H9 (cell line): Measurements from ENCODE around the gene ANAPC1. TPM values are rescaled to one million over a fixed set of nuclear protein-coding genes. Genes with fewer than 3 reads are reported as not detected.
"Not testable (repeated sequence)": the region's sequence is repeated elsewhere in the genome, so short reads cannot be mapped to it uniquely, and the experiment has no call there.

ENCODE experiments used
- DNase-seq: peaks from one replicate; pipeline ENCODE4 v3.0.0-alpha.2; 2017
- H2AFZ ChIP-seq: one replicate; pipeline ENCODE4 v1.6.1; 2013; ENCODE audit warnings: mild to moderate bottlenecking, low read length, control low read depth, moderate library complexity
- H2AK5ac ChIP-seq: 2 replicates; pipeline ENCODE4 v1.6.1; 2013; ENCODE audit warnings: low read length, control low read depth, mixed read lengths; ENCODE audit not compliant: insufficient read length
- H2BK120ac ChIP-seq: one replicate; pipeline ENCODE4 v1.6.1; 2013; ENCODE audit warnings: low read depth, mild to moderate bottlenecking, low read length, control low read depth, inconsistent platforms; ENCODE audit not compliant: poor library complexity, severe bottlenecking
- H2BK12ac ChIP-seq: 2 replicates; pipeline ENCODE4 v1.6.1; 2013; ENCODE audit warnings: low read length, control low read depth, mixed read lengths, low read depth; ENCODE audit not compliant: insufficient read length
- H2BK15ac ChIP-seq: 2 replicates; pipeline ENCODE4 v1.6.1; 2013; ENCODE audit warnings: low read depth, low read length, control low read depth
- H2BK20ac ChIP-seq: one replicate; pipeline ENCODE4 v1.6.1; 2013; ENCODE audit warnings: low read depth, mild to moderate bottlenecking, low read length, control low read depth, inconsistent platforms; ENCODE audit not compliant: poor library complexity, severe bottlenecking
- H2BK5ac ChIP-seq: 2 replicates; pipeline ENCODE4 v1.6.1; 2013; ENCODE audit warnings: low read length, control low read depth, mixed read lengths; ENCODE audit not compliant: insufficient read length
- H3K14ac ChIP-seq: 2 replicates; pipeline ENCODE4 v1.6.1; 2013; ENCODE audit warnings: low read length, control low read depth; ENCODE audit not compliant: insufficient read depth
- H3K18ac ChIP-seq: 2 replicates; pipeline ENCODE4 v1.6.1; 2013; ENCODE audit warnings: low read depth, mild to moderate bottlenecking, mixed read lengths, low read length, control low read depth; ENCODE audit not compliant: insufficient read length
- H3K23ac ChIP-seq: 2 replicates; pipeline ENCODE4 v1.6.1; 2013; ENCODE audit warnings: low read length, control low read depth, mixed read lengths, low read depth; ENCODE audit not compliant: insufficient read length
- H3K23me2 ChIP-seq: 2 replicates; pipeline ENCODE4 v1.6.1; 2013; ENCODE audit warnings: low read depth, mild to moderate bottlenecking, mixed read lengths, low read length, control low read depth; ENCODE audit not compliant: insufficient read length, poor library complexity, severe bottlenecking
- H3K27ac ChIP-seq: 2 replicates; pipeline ENCODE4 v1.5.1; 2013; ENCODE audit warnings: low read length, control low read depth, mixed read lengths, low read depth; ENCODE audit not compliant: insufficient read length
- H3K27me3 ChIP-seq: 2 replicates; pipeline ENCODE4 v1.6.1; 2013; ENCODE audit warnings: low read length, control low read depth, inconsistent platforms; ENCODE audit not compliant: insufficient read depth
- H3K4ac ChIP-seq: 2 replicates; pipeline ENCODE4 v1.6.1; 2013; ENCODE audit warnings: low read depth, mild to moderate bottlenecking, control low read depth, inconsistent platforms, low read length, moderate library complexity
- H3K4me1 ChIP-seq: 2 replicates; pipeline ENCODE4 v1.6.1; 2013; ENCODE audit warnings: low read length, control low read depth, inconsistent platforms; ENCODE audit not compliant: insufficient read depth
- H3K4me2 ChIP-seq: 2 replicates; pipeline ENCODE4 v1.6.1; 2013; ENCODE audit warnings: low read length, control low read depth, mixed read lengths; ENCODE audit not compliant: insufficient read length, insufficient read depth
- H3K56ac ChIP-seq: 2 replicates; pipeline ENCODE4 v1.6.1; 2013; ENCODE audit warnings: low read depth, mild to moderate bottlenecking, mixed read lengths, low read length, control low read depth; ENCODE audit not compliant: insufficient read length
- H3K79me1 ChIP-seq: 2 replicates; pipeline ENCODE4 v1.6.1; 2013; ENCODE audit warnings: low read depth, mild to moderate bottlenecking, moderate library complexity, low read length, control low read depth, inconsistent platforms; ENCODE audit not compliant: insufficient read depth, poor library complexity, severe bottlenecking
- H3K79me2 ChIP-seq: 2 replicates; pipeline ENCODE4 v1.6.1; 2013; ENCODE audit warnings: low read length, control low read depth, inconsistent platforms; ENCODE audit not compliant: insufficient read depth
- H3K9ac ChIP-seq: 2 replicates; pipeline ENCODE4 v1.6.1; 2013; ENCODE audit warnings: low read length, control low read depth, mixed read lengths; ENCODE audit not compliant: insufficient read length; ENCODE audit errors: extremely low read depth
- H3K9me3 ChIP-seq: one replicate; pipeline ENCODE4 v1.6.1; 2013; ENCODE audit warnings: low read depth, low read length, inconsistent platforms; ENCODE audit not compliant: control insufficient read depth
- H3T11ph ChIP-seq: one replicate; pipeline ENCODE4 v1.6.1; 2013; ENCODE audit warnings: mild to moderate bottlenecking, low read length, control low read depth, inconsistent platforms
- H4K20me1 ChIP-seq: one replicate; pipeline ENCODE4 v1.6.1; 2013; ENCODE audit not compliant: control insufficient read depth, insufficient read length, insufficient read depth
- H4K5ac ChIP-seq: 2 replicates; pipeline ENCODE4 v1.6.1; 2013; ENCODE audit warnings: low read depth, mild to moderate bottlenecking, mixed read lengths, low read length, control low read depth; ENCODE audit not compliant: insufficient read length
- H4K8ac ChIP-seq: replicated peaks from 2 replicates; pipeline ENCODE4 v1.6.1; 2013; ENCODE audit warnings: low read length, control low read depth, mixed read lengths, low read depth; ENCODE audit not compliant: insufficient read length
- H4K91ac ChIP-seq: 2 replicates; pipeline ENCODE4 v1.6.1; 2013; ENCODE audit warnings: low read depth, mild to moderate bottlenecking, moderate library complexity, mixed read lengths, low read length, control low read depth; ENCODE audit not compliant: insufficient read length
- H3K27ac Mint-ChIP-seq, 3 experiments: 2 replicates in 2 of 3; 3 replicates in 1 of 3; pipeline ENCODE4 v1.8.0; 2020 to 2021; ENCODE audit warnings: mixed read lengths in 3 of 3, mild to moderate bottlenecking in 1 of 3, moderate library complexity in 1 of 3
- H3K27me3 Mint-ChIP-seq: 2 replicates; pipeline ENCODE4 v1.8.0; 2021; ENCODE audit warnings: low read depth, mild to moderate bottlenecking, moderate library complexity, mixed read lengths
- H3K36me3 Mint-ChIP-seq, 3 experiments: 2 replicates in 2 of 3; 3 replicates in 1 of 3; pipeline ENCODE4 v1.8.0; 2020 to 2021; ENCODE audit warnings: low read depth in 3 of 3, mixed read lengths in 3 of 3; ENCODE audit not compliant: insufficient read depth in 1 of 3
- H3K4me1 Mint-ChIP-seq, 2 experiments: 2 replicates each; pipeline ENCODE4 v1.8.0; 2020; ENCODE audit warnings: mixed read lengths in 2 of 2
- H3K4me3 Mint-ChIP-seq, 2 experiments: 2 replicates in 1 of 2; 3 replicates in 1 of 2; pipeline ENCODE4 v1.8.0; 2020 to 2021; ENCODE audit warnings: mild to moderate bottlenecking in 2 of 2, mixed read lengths in 2 of 2, moderate library complexity in 1 of 2
- H3K9me3 Mint-ChIP-seq, 2 experiments: 2 replicates in 1 of 2; 3 replicates in 1 of 2; pipeline ENCODE4 v1.8.0; 2020; ENCODE audit warnings: mild to moderate bottlenecking in 2 of 2, mixed read lengths in 2 of 2, moderate library complexity in 1 of 2
- WGBS: extraction: QIAGEN DNeasy Blood & Tissue Kit; methylation state at CpG from one replicate; pipeline ENCODE4 v1.1.7; 2013; ENCODE audit warnings: missing lambda C conversion rate, low lambda C conversion rate, mixed read lengths; ENCODE audit not compliant: insufficient read length; ENCODE audit errors: extremely low coverage; 5-methylcytosine and 5-hydroxymethylcytosine counted together
- total RNA-seq: library from RNA; stranded (reverse); gene quantifications from 2 replicates; pipeline ENCODE4 v1.2.1, GENCODE V29; 2021
- TF ChIP-seq, protein P1 (sequence below): fragments of 200-600 bp; sonication (generic); conservative IDR thresholded peaks from 3 replicates; pipeline ENCODE4 v1.8.0; 2021; ENCODE audit warnings: antibody characterized with exemption, mild to moderate bottlenecking

ANAPC1 gene
- total RNA-seq, 1 experiment from 2014 or later, result 79.1 TPM

DNA sequence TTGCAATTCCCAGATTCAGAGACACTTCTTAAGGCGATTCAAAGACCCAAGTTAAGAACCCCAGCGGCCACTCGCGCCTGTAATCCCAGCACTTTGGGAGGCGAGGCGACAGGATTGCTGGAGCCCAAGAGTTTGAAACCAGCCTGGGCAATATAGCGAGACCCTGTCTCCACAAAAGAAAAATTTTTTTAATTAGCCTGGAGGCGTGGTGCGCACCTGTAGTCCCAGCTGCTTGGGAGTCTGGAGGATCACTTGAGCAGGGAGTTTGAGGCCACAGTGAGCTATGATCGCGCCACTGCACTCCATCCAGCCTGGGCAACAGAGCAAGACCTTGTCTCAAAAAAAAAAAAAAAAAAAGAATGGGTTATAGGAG lies 585 bp upstream of the ANAPC1 start:
- peaks cover 4 to 12% (median 5%) of the 10 kb centered on the region in 3 experiments; a peak in 6 of 7 replicates for H3K36me3 Mint-ChIP-seq
- Histone ChIP-seq H2BK15ac (no peak overlapping the region), H3K4me1 (no peaks in the 10 kb centered on the region), H3K9ac (peak overlapping the region; percentile 53), H3K18ac (no peak overlapping the region), H4K91ac (no peak overlapping the region), H2BK5ac (no peak overlapping the region), H4K5ac (no peak overlapping the region), H3K4ac (no peak overlapping the region), H3K23me2 (no peaks in the 10 kb centered on the region), H3K4me2 (peak overlapping the region; percentile 96), H4K20me1 (no peaks in the 10 kb centered on the region), H3K14ac (peak overlapping the region; percentile 41; the same call in 1 of the 2 replicates), H3K79me2 (no peaks in the 10 kb centered on the region), H3K9me3 (no peaks in the 10 kb centered on the region), H3T11ph (no peak overlapping the region), H2BK20ac (no peak overlapping the region), H3K27me3 (no peaks in the 10 kb centered on the region), H3K23ac (no peak overlapping the region), H3K56ac (no peak overlapping the region), H3K27ac (no peak overlapping the region), H2AK5ac (no peak overlapping the region), H4K8ac (no peak overlapping the region), H2AFZ (no peak overlapping the region), H2BK12ac (no peak overlapping the region), H2BK120ac (no peak overlapping the region), H3K79me1 (no peaks in the 10 kb centered on the region)
- no peak for DNase-seq
- H3K27me3 Mint-ChIP-seq, result no peaks in the 10 kb centered on the region
- TF ChIP-seq, protein P1, sequence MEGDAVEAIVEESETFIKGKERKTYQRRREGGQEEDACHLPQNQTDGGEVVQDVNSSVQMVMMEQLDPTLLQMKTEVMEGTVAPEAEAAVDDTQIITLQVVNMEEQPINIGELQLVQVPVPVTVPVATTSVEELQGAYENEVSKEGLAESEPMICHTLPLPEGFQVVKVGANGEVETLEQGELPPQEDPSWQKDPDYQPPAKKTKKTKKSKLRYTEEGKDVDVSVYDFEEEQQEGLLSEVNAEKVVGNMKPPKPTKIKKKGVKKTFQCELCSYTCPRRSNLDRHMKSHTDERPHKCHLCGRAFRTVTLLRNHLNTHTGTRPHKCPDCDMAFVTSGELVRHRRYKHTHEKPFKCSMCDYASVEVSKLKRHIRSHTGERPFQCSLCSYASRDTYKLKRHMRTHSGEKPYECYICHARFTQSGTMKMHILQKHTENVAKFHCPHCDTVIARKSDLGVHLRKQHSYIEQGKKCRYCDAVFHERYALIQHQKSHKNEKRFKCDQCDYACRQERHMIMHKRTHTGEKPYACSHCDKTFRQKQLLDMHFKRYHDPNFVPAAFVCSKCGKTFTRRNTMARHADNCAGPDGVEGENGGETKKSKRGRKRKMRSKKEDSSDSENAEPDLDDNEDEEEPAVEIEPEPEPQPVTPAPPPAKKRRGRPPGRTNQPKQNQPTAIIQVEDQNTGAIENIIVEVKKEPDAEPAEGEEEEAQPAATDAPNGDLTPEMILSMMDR, result no peak; the same call in 2 of the 3 replicates
- no CpG with 5 or more reads among the region's 11 CpGs for WGBS
- H3K9me3 Mint-ChIP-seq, result peaks cover 0 to 2% of the 10 kb centered on the region in 2 experiments; a peak in 1 of 5 replicates
- H3K27ac Mint-ChIP-seq, result peak overlapping the region; percentile 92 to 98 (median 97); a peak in 6 of 7 replicates
- peaks cover 5 to 12% of the 10 kb centered on the region in 2 experiments for H3K4me1 Mint-ChIP-seq
- H3K4me3 Mint-ChIP-seq, result peak overlapping the region; percentile 89 to 94

DNA sequence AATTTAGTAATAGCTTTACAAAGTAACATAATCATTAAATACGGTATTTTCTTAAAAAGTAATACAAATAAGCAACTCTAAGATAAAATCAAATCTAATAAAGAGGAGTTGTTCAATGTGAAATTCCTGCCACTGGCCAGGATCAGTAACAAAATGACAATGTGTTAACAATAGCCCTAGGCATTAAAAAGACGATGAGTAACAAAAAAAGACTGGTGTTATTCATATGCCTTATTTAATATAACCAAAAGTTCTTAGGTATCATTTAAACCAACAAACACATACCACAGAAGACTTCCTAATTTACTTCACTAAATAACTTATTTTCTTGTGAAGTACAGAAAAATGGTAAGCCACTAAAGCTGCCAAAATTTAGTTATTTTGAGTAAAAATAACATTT lies 11.2 kb downstream of the ANAPC1 start:
- H3K9me3 ChIP-seq, H3K4me1 ChIP-seq, H3K27me3 ChIP-seq, H3K18ac ChIP-seq, H3K79me2 ChIP-seq, H3K9ac ChIP-seq, H4K8ac ChIP-seq, H3K79me1 ChIP-seq, H4K91ac ChIP-seq, H2BK120ac ChIP-seq, H3K14ac ChIP-seq, H3K4me2 ChIP-seq, H2AFZ ChIP-seq, H4K5ac ChIP-seq, H3K23ac ChIP-seq, H2BK12ac ChIP-seq, H3K23me2 ChIP-seq, H3K27me3 Mint-ChIP-seq, H3K27ac Mint-ChIP-seq, H3K4ac ChIP-seq, H2BK15ac ChIP-seq, H4K20me1 ChIP-seq, H2AK5ac ChIP-seq, H3T11ph ChIP-seq, H3K4me3 Mint-ChIP-seq, H3K56ac ChIP-seq, H3K4me1 Mint-ChIP-seq, H2BK5ac ChIP-seq, H3K27ac ChIP-seq, H2BK20ac ChIP-seq, DNase-seq, H3K9me3 Mint-ChIP-seq: not testable (repeated sequence)
- WGBS, result no CpG with 5 or more reads among the region's 2 CpGs
- H3K36me3 Mint-ChIP-seq, result peaks cover 7 to 69% (median 53%) of the 10 kb centered on the region in 3 experiments; a peak in 6 of 7 replicates
